ENCODE results near the gene UBE2M.
"Not testable (repeated sequence)": the region's sequence is repeated elsewhere in the genome, so short reads cannot be mapped to it uniquely, and the experiment has no call there.

The UBE2M gene

GRCh38 chr19:58543826-58544590, 14.4 kb downstream of the UBE2M start, which contains the start of gene TRIM28:
Gene TRIM28 (plus strand): TSS chr19:58544064. CDS start chr19:58544758, 694 bp downstream.
- no peak for TF ChIP-seq CTCF (conservative IDR thresholded peaks at IDR 0.05; ENCODE audit: control insufficient read depth, insufficient read depth, low read depth, low read length)
- DNase-seq (ENCODE audit: low read depth), result peak; percentile 99
- H3K4me3 ChIP-seq (ENCODE audit: control insufficient read depth, low read depth, low read length), result peak within 1 kb of the TSS; percentile 74

- not testable (repeated sequence) for DNase-seq (ENCODE audit: low read depth); H3K4me3 ChIP-seq (ENCODE audit: control insufficient read depth, low read depth, low read length)
Observed at GRCh38 chr19:58542641-58543372, 15.6 kb downstream of the UBE2M start.

DNA sequence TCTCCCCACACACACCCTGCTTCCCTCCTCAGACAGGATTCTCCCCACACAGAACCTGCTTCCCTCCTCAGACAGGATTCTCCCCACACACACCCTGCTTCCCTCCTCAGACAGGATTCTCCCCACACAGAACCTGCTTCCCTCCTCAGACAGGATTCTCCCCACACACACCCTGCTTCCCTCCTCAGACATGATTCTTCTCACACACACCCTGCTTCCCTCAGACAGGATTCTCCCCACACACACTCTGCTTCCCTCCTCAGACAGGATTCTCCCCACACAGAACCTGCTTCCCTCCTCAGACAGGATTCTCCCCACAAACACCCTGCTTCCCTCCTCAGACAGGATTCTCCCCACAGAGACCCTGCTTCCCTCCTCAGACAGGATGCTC, 19.2 kb downstream of the UBE2M start:
- H3K4me3 ChIP-seq (ENCODE audit: control insufficient read depth, low read depth, low read length); DNase-seq (ENCODE audit: low read depth): not testable (repeated sequence)

GRCh38 chr19:58538257-58539168, 19.9 kb downstream of the UBE2M start:
- H3K4me3 ChIP-seq (ENCODE audit: control insufficient read depth, low read depth, low read length), result no peak overlapping the region
- no peak for DNase-seq (ENCODE audit: low read depth)
- no peak for TF ChIP-seq CTCF (conservative IDR thresholded peaks at IDR 0.05; ENCODE audit: control insufficient read depth, insufficient read depth, low read depth, low read length)

GRCh38 chr19:58536852-58537798, 21.3 kb downstream of the UBE2M start:
- DNase-seq (ENCODE audit: low read depth), result no peak
- no peak overlapping the region for H3K4me3 ChIP-seq (ENCODE audit: control insufficient read depth, low read depth, low read length)
- no peak for TF ChIP-seq CTCF (conservative IDR thresholded peaks at IDR 0.05; ENCODE audit: control insufficient read depth, insufficient read depth, low read depth, low read length)

- TF ChIP-seq CTCF (conservative IDR thresholded peaks at IDR 0.05; ENCODE audit: control insufficient read depth, insufficient read depth, low read depth, low read length), result no peak
- DNase-seq (ENCODE audit: low read depth), result no peak
- no peak overlapping the region for H3K4me3 ChIP-seq (ENCODE audit: control insufficient read depth, low read depth, low read length)
Observed at GRCh38 chr19:58535857-58536256, 22.6 kb downstream of the UBE2M start.
